HG02759 (cell line): Measurements from ENCODE around the gene MAPK1IP1L.
A peak's percentile ranks its signal among the peaks of the same experiment; 100 is the strongest.
"Not testable (repeated sequence)": the region's sequence is repeated elsewhere in the genome, so short reads cannot be mapped to it uniquely, and the experiment has no call there.

Source experiments
- ATAC-seq: cut with Tn5 transposase; IDR thresholded peaks from one replicate; pipeline ENCODE4 v1.9.1; 2021; ENCODE audit warnings: mild to moderate bottlenecking, moderate library complexity; ENCODE audit not compliant: unreplicated experiment

The MAPK1IP1L gene

DNA sequence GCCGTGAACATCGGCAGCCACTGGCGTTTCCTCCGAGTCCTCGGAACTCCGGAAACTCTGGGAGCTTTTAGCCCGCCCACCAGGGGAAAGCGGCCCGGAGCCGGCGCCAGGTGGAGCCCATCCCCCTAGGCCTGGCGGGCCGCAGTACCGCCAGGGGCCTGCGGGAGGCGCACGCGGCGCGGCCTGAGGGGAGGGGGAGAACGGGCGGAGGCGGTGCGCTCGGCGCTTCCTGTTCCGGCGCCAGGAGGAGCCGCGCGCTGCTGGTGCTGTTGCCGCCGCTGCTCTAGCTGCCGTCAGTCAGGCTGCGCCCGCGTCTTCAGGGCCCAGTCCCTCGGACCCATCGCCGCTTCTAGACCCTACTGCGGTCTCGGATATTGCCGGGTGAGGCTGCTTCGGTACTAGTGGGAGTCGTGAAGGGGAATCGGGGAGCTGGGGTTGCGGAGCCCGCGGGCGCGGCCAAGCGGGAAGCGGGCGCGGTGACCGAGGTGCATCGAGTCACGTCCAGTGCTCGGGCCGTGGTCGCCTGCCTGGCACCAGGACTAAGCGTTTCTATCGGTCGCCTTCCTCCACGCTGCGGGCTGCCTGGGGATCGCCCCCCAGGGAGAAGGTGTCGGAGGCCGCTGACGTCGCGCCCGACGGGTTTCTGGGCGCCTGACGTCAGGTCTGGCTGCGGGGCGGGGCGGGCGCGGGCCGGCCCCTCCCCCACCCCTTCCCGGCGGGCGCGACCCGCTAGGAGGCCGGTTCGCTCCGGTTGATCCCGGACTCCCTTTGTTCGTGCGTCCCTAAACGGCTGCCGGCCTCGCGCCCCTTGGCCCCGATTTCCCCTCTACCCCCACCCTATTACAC lies at the start of gene MAPK1IP1L:
Gene MAPK1IP1L, plus strand, starts transcription at position 225 of the 846 bp plus-strand sequence. CDS start 10,037 bp downstream, outside the sequence.
- ATAC-seq, result peak; percentile 90

DNA sequence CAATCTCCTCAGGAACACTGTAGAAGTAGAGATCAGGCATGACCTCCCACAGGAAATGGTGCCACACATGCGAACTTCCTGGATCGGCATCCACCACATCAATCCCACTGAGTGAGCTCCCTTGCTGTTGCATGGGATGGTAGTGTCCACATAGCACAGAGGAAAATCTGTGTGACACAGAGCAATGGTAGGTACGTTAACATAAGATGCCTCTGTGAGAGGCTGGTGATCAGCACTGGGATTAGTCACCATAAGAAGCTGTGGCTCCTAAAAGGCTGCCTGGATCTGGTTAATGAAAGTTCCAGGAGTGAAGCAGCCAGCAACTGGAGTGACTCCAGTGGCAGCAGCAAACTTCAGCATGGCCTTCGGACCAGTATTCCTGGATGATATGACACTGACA lies 46.4 kb upstream of the MAPK1IP1L start:
- no peak for ATAC-seq

DNA sequence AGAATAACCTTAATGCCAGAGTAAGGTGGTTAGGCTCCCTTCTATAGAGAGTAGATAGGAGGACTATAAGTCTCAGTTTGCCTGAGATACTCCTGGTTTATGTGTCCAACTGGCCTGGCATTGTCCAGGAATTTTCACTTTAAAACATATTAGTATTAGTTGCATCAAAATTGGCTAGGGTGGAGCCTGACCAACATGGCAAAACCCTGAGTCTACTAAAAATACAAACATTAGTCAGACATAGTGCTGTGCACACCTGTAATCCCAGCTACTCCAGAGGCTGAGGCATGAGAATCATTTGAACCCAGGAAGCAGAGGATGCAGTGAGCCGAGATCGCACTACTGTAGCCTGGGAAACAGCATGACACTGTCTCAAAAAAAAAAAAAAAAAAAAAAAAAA lies 36.4 kb upstream of the MAPK1IP1L start:
- no peak for ATAC-seq

DNA sequence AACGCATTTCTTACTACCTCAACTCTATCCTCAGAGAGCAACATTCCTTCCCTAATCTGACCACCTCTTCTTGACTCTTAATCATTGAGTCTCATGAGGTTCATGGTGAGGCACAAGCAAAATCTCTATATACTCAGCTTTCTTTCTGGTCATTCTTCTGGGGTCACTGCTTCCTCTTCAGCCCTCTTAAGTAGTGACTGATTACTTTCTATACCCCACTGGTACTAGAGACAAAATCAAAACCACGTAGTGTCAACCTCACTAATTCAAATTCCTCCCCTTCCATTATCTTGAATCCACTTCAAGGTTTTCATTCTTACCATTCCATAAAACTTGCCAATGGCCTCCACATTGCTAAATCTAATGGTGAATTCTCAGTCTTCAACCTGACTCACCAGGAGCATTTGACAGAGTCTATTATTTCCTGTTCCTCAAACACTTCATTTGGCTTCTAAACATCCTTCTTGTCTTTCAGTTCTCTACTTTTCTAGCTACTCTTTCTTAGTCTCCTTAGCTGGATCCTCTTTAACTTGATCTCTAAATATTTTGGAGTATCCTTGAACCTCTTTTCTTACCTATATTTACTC lies 31.4 kb upstream of the MAPK1IP1L start:
- no peak for ATAC-seq

DNA sequence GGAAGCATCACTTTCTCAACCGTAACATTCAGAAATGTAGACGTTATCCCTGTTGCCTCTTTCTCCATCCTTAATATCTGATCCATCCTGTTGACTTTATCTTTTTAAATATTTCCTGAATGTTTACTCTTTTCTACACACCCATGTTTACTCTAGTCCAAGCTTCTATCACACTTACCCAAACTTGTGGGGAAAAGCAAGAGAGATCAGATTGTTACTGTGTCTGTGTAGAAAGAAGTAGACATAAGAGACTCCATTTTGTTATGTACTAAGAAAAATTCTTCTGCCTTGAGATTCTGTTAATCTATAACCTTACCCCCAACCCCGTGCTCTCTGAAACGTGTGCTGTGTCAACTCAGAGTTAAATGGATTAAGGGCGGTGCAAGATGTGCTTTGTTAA lies 27.1 kb upstream of the MAPK1IP1L start:
- not testable (repeated sequence) for ATAC-seq

DNA sequence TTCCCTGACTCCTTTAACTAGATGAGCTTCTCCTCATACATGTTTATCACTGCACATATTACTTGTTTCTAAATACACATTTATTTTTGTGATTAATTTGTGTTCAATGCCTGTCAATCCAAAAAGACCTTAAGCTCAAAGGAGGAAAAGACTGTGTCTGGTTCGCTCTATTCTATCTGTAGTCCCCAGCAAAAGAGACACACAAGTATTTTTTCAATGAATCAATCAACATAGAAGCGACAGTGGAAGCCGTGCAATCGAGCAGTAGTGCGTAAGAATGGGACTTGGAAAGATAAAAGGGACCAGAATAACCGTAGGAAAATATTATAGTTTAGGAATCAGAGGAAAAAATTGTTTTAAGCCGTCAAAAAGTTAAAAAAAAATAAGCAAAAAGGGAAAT lies 25.5 kb upstream of the MAPK1IP1L start:
- ATAC-seq, result no peak

DNA sequence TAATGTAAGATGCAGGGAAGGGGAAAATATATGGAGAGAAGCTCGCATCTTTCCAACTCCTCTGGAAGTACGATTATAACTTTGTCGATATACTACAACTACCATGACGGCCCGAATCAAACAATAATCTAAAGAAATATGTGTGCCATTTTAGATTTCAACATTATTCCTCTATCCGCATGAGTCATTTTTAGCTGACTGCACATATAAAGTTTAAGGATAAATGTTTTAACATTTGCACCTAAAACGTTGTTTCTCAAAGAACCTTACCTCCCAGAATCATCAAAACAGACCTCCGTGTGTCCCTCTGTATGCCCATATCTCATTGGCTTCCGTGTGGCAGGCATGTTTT lies 25.0 kb upstream of the MAPK1IP1L start:
- ATAC-seq, result no peak

DNA sequence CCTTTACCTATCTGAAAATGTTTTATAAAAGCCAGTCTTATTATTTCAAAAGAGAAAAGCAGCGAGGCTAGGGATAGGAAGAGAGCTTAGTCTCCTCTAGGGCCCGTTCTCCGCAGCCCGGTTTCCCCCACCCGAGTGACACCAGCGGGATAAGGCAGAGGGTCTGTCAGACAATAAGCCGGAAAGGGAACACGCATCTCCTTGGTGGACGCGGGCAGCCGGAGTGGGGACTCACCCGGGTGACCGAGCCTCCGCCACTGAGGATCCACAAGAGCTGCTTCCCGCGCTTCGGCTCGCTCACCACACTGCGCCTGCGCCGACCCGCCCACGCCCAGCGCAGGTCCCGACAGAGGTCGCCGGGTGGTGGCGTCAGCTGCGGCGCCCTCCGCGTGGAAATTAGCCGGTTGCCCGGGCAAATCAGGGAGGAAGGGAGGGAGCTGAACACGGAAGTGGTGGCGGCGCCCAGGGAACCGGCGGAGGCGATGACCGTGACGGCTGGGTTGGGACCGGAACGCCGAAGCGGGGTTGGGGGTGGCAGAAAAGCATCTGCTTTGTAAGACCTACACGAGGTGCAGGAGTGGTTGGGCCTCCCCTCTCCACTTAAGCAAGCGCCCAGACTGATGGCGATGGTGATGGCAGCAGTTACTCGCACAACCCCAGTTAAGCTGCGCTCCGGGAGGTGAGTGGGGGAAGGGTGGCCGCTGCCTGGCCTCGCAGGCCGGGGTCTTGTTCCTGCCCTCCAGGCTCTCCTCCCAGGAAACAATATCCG lies 24.5 kb upstream of the MAPK1IP1L start, which contains the start of the genes SOCS4 and WDHD1:
Gene SOCS4, plus strand, starts transcription at position 444 of the 769 bp plus-strand sequence. CDS start 15,806 bp downstream, outside the sequence.
Gene WDHD1, minus strand, starts transcription at position 307 of the 769 bp plus-strand sequence. CDS start 312 bp downstream, outside the sequence.
- ATAC-seq, result peak; percentile 94

DNA sequence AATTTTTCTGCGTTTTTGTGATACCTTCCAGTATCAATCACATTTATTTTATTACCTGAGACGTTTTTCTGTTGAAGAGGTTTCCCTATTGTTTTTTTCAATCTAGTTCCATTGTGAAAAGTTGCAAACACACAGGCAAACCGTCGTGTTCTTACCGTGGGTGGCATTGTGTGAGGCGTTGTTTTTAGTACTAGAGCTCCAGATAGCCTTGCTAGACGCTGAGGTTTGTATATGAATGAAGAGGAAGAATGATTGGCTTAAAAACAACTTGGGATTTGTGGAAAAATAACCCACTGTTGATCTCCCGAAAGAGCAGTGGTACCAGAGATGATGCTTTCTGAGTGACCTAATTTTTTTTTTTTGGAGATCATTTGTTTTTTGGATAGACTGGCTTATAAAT lies 23.4 kb upstream of the MAPK1IP1L start:
- no peak for ATAC-seq

DNA sequence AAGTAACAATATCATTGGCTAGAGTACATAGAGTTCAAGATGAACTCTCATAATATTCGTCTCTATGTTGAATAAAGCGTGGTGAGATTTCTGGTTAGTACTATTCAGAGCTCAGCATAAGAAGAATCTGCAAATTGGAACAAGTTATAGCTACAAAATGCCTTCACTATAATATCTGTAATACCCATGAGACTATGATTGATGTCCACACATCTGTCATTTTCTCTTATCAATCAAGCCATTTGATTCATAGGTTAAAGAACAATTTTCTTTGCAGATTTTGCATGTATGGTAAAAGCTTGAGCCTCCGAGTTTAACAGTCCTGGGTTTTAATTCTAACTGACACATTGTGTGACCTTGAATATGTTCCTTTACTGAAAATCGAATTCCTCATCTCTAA lies 23.0 kb upstream of the MAPK1IP1L start:
- no peak for ATAC-seq

DNA sequence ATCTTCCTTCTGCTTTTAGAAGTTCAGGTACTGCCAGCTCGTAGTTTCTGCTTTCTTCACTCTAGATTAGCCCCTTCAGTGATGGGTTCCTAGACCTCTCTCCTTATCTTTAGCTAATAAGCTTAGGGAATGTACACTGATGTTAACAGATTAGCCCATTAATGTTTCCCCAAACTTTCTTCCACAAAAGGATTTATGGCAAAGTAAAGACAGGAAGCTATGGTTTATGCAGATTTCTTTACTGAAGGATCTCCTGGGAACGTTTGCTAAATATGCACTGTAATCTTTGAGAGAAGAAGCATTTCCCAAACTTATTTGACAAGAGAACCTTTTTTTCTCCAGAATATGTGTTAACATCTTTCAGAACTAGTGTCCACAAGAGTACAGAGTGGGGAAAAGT lies 20.3 kb upstream of the MAPK1IP1L start:
- no peak for ATAC-seq

DNA sequence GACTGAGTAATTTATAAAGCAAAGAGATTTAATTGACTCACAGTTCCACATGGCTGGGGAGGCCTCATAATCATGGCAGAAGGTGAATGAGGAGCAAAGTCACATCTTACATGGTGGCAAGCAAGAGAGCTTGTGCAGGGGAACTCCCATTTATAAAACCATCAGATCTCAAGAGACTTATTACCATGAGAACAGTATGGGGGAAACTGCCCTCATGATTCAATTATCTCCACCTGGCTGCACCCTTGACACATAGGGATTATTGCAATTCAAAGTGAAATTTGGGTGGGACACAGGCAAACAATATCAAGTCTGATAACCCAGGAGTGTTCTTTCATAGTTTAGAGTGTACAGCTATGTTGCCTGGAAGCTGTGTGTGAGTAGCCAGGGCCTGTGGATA lies 13.5 kb upstream of the MAPK1IP1L start:
- not testable (repeated sequence) for ATAC-seq

DNA sequence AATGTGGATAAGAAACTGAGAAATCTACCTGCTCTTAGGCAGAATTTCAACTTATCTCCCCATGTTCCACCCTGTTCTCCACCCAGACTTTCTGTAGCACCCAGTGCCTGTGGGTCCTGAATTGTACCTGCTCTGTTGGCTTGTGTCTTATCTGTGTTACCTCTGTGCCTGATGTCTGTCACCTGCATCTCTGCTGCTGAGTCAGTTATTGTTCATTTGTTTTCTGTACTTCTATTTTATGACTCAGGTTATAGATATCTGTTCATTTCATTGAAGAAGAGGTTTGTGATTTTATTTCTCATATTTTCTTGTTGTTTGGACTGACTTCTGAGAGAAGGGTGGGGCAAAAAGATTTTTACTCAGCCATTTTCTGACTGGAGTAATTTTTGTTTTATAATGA lies 12.7 kb upstream of the MAPK1IP1L start:
- ATAC-seq, result no peak

DNA sequence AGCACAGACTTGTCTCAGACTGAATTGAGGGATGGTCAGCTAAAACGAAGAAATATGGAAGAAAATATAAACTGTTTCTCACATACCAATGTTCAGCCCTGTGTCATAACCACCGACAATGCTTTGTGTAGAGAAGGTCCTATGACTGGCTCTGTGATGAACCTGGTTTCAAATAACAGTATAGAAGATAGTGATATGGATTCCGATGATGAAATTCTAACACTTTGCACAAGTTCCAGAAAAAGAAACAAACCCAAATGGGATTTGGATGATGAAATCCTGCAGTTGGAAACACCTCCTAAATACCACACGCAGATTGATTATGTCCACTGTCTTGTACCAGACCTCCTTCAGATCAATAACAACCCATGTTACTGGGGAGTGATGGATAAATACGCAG lies 7.9 kb upstream of the MAPK1IP1L start:
- ATAC-seq, result no peak

DNA sequence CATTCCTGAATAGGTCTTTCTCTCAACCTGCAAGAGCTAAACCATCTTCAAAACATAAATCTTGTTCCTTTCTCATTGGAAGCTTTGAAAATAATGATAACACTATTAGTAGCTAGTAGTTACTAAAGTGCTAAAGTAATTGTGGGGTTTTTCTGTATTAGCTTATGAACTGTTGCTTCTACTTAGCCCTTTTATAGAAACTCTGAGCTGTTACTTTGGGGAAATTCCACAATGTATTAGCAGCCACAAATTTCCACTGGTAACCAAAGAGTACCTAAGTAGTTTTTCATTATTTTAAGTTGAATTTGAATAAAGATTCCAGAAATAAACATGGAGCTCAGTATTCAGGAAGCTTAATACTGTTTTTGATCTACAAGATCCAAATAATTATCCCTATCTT lies 6.4 kb upstream of the MAPK1IP1L start:
- no peak for ATAC-seq

DNA sequence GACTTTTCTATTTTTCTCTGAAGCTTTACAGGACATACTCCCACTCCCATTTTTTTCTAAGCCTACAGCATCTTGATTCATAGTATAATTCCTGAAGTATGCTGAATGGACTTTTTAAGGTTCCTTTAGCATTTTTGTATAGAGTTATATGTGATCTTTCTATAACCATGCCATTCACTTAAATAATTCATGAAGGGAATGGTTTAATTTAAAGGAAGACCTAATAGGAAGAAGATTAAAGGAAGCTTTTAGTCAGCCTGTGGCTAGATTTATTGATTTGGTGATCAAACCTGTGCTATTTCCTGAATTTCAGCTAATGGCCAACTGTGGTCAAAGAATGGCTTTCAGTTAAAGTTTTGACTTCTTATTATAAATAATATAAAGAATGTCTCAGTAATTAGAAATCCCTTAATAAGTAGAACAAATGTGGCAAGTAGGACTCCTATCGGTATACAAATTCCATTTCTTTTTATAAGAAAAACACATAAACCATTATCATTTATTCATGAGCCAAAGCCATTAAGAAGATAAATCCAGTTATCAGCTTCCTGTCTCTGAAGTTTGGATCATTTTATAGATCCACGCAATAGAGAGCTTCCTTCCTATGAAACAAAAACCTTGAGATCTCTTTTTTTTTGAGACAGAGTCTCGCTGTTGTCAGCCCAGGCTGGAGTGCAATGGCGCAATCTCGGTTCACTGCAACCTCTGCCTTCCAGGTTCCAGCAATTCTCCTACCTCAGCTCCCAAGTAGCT lies 4.0 kb upstream of the MAPK1IP1L start:
- ATAC-seq, result no peak

DNA sequence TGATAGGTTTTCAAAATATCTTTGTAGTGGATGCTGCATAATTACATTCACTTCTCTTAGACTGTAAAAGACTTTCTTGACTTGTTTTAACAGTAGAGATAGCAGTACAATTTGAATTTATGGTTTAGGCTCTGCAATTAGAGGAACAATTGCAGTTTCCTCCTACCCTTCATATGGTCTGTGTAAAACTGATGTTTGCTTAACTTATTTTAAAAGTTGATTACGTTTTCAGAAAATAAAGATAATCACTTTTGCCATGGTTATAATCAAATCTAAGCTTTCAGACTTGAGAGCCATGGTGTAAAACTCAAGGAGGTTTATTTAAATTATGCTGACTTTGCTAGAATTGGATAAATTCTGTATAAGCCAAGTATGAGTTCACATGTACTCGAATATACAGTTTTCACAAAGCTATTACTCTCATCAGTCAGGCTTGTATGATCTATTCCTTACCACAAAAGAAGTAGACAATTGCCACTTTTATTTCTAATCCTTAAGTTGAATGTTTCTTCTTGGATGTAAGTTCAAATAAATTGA lies 2.5 kb upstream of the MAPK1IP1L start:
- no peak for ATAC-seq

DNA sequence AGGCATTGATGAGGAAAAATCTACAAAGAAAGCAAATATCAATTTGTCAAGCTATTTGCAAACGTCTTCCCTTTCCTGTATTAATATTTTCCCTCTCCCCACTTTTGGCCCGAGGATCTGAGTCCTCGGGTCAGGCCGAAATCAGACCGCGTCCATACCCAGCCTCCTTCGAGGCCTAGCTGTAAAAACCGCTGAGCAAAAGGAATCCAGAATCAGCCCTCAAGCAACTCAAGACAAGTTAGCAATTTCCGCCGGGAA lies 353 bp upstream of the MAPK1IP1L start:
- peak; percentile 22 for ATAC-seq

DNA sequence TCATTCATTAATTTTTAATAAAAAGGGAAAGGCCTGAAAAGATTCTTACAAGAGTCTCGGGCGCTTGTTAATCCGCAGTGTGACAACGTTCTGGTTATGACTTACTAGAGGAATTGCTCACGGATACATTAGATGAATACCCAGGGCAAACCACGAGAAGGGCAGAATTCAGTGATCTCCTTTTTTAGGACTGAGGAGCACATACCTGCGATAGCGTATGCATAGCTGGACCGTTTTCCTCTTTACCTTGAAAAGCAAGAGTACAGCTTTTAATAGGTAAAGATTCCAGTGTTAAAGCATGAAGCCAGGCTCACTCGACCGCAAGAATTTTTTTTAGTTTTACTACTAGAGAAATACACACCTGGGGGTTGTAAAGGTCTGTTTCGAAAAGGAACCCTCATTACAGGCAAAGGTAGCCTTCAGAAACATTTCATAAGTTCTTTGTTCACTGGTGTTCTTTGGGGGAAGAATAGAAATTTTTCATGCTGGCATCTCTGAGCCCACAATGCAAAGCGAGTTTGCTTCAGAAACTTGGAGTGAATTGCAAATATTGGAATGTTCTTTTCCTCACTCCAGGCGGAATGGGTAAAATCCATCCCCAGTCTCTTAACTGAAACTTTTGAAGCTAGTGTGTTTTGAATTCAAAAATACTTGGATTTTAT lies 953 bp downstream of the MAPK1IP1L start:
- peak; percentile 20 for ATAC-seq

DNA sequence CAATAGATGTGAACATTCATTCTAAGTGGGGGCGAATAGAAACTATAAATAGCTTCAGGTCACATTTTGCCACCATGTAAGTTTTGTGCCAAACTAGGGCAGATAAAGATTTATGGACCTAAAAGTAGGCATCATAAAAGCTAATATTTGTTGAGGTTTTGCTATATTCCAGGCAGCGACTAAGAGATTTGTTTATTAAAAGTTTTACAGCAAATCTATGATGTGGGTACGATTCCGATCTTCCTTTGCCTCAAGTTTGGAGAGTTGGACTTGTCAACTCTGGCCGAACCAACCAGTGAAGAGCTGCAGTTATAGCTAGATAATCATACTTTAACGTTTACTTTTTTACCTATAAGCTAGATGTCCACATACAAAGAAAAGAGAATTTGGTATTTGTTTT lies 1.6 kb downstream of the MAPK1IP1L start:
- ATAC-seq, result no peak
